HuH-7.5 (cell line): ENCODE data around the gene ANO2.
A peak's percentile ranks its signal among the peaks of the same experiment; 100 is the strongest.

Experiments used
- DNase-seq: peaks from one replicate; pipeline ENCODE4 v3.0.0; 2011; ENCODE audit warnings: low spot score

Gene ANO2

GRCh38 chr12:5776091-5776490 lies 169.0 kb downstream of the ANO2 start:
- DNase-seq: no peak

- no peak for DNase-seq
These were observed 171.5 kb downstream of the ANO2 start for GRCh38 chr12:5773550-5773949.

- no peak for DNase-seq
These were observed 173.3 kb downstream of the ANO2 start for GRCh38 chr12:5771756-5772155.

- DNase-seq: no peak
These were observed 174.3 kb downstream of the ANO2 start for GRCh38 chr12:5770727-5771126.

- no peak for DNase-seq
These were observed 176.4 kb downstream of the ANO2 start for GRCh38 chr12:5768581-5769196.

GRCh38 chr12:5768171-5768570 lies 176.9 kb downstream of the ANO2 start:
- no peak for DNase-seq

GRCh38 chr12:5758347-5758746 lies 186.7 kb downstream of the ANO2 start:
- DNase-seq: no peak

- DNase-seq: no peak
These were observed 188.7 kb downstream of the ANO2 start for GRCh38 chr12:5756338-5756842.

GRCh38 chr12:5748027-5748426 lies 197.0 kb downstream of the ANO2 start:
- DNase-seq: no peak

GRCh38 chr12:5746917-5747316 lies 198.1 kb downstream of the ANO2 start:
- DNase-seq: no peak

GRCh38 chr12:5746036-5746908 lies 198.8 kb downstream of the ANO2 start:
- no peak for DNase-seq

GRCh38 chr12:5745251-5745888 lies 199.7 kb downstream of the ANO2 start:
- peak; percentile 73 for DNase-seq

GRCh38 chr12:5742258-5742657 lies 202.8 kb downstream of the ANO2 start:
- no peak for DNase-seq

- no peak for DNase-seq
These were observed 205.1 kb downstream of the ANO2 start for GRCh38 chr12:5739917-5740316.

GRCh38 chr12:5737778-5738177 lies 207.3 kb downstream of the ANO2 start:
- DNase-seq: no peak

GRCh38 chr12:5736527-5736926 lies 208.5 kb downstream of the ANO2 start:
- DNase-seq: no peak

- no peak for DNase-seq
These were observed 209.0 kb downstream of the ANO2 start for GRCh38 chr12:5736016-5736415.

- DNase-seq: no peak
These were observed 211.1 kb downstream of the ANO2 start for GRCh38 chr12:5733916-5734315.

- DNase-seq: no peak
These were observed 211.8 kb downstream of the ANO2 start for GRCh38 chr12:5733136-5733755.

- DNase-seq: no peak
These were observed 214.1 kb downstream of the ANO2 start for GRCh38 chr12:5730962-5731361.

- no peak for DNase-seq
These were observed 221.3 kb downstream of the ANO2 start for GRCh38 chr12:5723711-5724252.

- DNase-seq: no peak
These were observed 222.0 kb downstream of the ANO2 start for GRCh38 chr12:5723071-5723470.
